ENCODE data around the gene ELMO3.

ELMO3 gene

GRCh38 chr16:67238278-67238575 is 39.3 kb downstream of the ELMO3 start:
- no peaks in the 10 kb centered on the region for H3K27me3 ChIP-seq (ENCODE audit: control insufficient read depth in 3 of 3, insufficient read depth in 3 of 3, low read depth in 1 of 3, low read length in 3 of 3)
- H3K4ac ChIP-seq (ENCODE audit: low read length): no peak overlapping the region
- no CpG with 5 or more reads among the region's 3 CpGs for WGBS, 2 donors (ENCODE audit: extremely low coverage in 2 of 2, insufficient read length in 2 of 2, insufficient replicate concordance in 1 of 2)
- H2BK120ac ChIP-seq (ENCODE audit: low read depth, low read length): no peak overlapping the region
- no peak overlapping the region for H2AFZ ChIP-seq (ENCODE audit: low read length)
- no peak overlapping the region for H4K91ac ChIP-seq (ENCODE audit: low read depth, low read length, poor library complexity)
- H3K79me1 ChIP-seq (ENCODE audit: low read depth, low read length): no peaks in the 10 kb centered on the region
- H4K8ac ChIP-seq (ENCODE audit: low read depth, low read length): no peak overlapping the region
- H2BK12ac ChIP-seq (ENCODE audit: low read length): no peak overlapping the region
- DNase-seq (ENCODE audit: low spot score): no peak
- H3K4me2 ChIP-seq (ENCODE audit: insufficient read depth, low read length, poor library complexity, severe bottlenecking): no peak overlapping the region
- no peak overlapping the region for H3K9ac ChIP-seq (ENCODE audit: low read depth, low read length, poor library complexity)
- peaks cover 4 to 9% of the 10 kb centered on the region in 2 donors for H3K4me1 ChIP-seq (ENCODE audit: control insufficient read depth in 2 of 2, insufficient read depth in 1 of 2, low read depth in 1 of 2, low read length in 2 of 2)
- no peak overlapping the region for H3K27ac ChIP-seq (replicated peaks; ENCODE audit: low read length)
- peaks cover 13 to 59% of the 10 kb centered on the region in 2 donors for H3K36me3 ChIP-seq (replicated peaks in 1 of 2; ENCODE audit: control insufficient read depth in 2 of 2, insufficient read depth in 2 of 2, low read length in 2 of 2)
- H3K4me3 ChIP-seq (ENCODE audit: low read length in 2 of 2): no peak overlapping the region
- H3K18ac ChIP-seq (ENCODE audit: low read length): no peak overlapping the region
- H3K9me3 ChIP-seq (replicated peaks in 1 of 2; ENCODE audit: control insufficient read depth in 2 of 2, insufficient read depth in 1 of 2, low read depth in 1 of 2, low read length in 2 of 2): no peaks in the 10 kb centered on the region
- H3K14ac ChIP-seq (ENCODE audit: low read length): no peak overlapping the region
- H3K23ac ChIP-seq (ENCODE audit: low read depth, low read length, poor library complexity): no peak overlapping the region
- no peak overlapping the region for H2BK5ac ChIP-seq (ENCODE audit: low read length)
- H2BK15ac ChIP-seq (ENCODE audit: low read length): no peak overlapping the region
- no peak overlapping the region for H2AK5ac ChIP-seq (ENCODE audit: low read depth, low read length)

DNA sequence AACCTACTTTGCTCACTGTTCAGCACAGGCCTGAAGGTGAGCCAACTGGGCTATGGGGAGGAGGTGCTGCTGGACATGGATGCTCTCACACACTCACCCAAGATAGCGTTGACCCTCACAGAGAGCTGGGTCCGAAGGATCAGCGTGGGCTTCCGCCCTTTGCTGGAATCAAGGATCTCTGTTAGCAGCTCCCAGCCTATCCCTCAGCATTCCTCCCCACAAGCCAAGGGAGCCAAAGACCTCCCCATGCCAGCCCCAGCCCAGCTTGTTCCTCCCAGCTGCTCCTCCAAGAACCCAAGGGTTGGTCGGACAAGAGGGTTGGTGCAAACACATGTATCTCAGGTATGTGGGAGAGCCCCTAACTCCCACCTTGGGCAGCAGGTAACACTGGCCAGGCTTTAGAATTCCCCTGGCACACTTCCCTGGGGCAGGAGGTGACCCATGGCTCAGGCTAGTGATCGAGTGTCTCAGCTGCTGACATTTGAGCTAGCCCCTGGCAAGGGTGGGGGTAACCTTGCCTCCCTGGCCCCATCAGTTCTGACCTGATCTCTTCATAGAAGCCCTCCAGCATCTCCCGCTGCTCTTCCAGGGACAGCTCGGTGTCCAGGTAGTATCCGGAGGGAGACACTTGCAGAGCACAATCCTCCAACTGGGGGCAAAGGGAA is 40.0 kb downstream of the ELMO3 start:
- Histone ChIP-seq H4K8ac (ENCODE audit: low read depth, low read length) (no peak overlapping the region), H3K4ac (ENCODE audit: low read length) (no peak overlapping the region), H4K91ac (ENCODE audit: low read depth, low read length, poor library complexity) (no peak overlapping the region), H3K79me1 (ENCODE audit: low read depth, low read length) (no peaks in the 10 kb centered on the region), H3K23ac (ENCODE audit: low read depth, low read length, poor library complexity) (no peak overlapping the region), H3K4me2 (ENCODE audit: insufficient read depth, low read length, poor library complexity, severe bottlenecking) (no peak overlapping the region), H2BK15ac (ENCODE audit: low read length) (no peak overlapping the region), H3K9ac (ENCODE audit: low read depth, low read length, poor library complexity) (no peak overlapping the region), H3K9me3 (replicated peaks in 1 of 2; ENCODE audit: control insufficient read depth in 2 of 2, insufficient read depth in 1 of 2, low read depth in 1 of 2, low read length in 2 of 2) (no peaks in the 10 kb centered on the region), H2AK5ac (ENCODE audit: low read depth, low read length) (no peak overlapping the region), H3K4me3 (ENCODE audit: low read length in 2 of 2) (no peak overlapping the region), H3K4me1 (ENCODE audit: control insufficient read depth in 2 of 2, insufficient read depth in 1 of 2, low read depth in 1 of 2, low read length in 2 of 2) (peaks cover 4 to 9% of the 10 kb centered on the region in 2 donors), H2BK120ac (ENCODE audit: low read depth, low read length) (no peak overlapping the region), H3K27me3 (ENCODE audit: control insufficient read depth in 3 of 3, insufficient read depth in 3 of 3, low read depth in 1 of 3, low read length in 3 of 3) (no peaks in the 10 kb centered on the region), H3K27ac (replicated peaks; ENCODE audit: low read length) (no peak overlapping the region), H2AFZ (ENCODE audit: low read length) (no peak overlapping the region), H3K14ac (ENCODE audit: low read length) (no peak overlapping the region), H2BK12ac (ENCODE audit: low read length) (no peak overlapping the region), H3K36me3 (replicated peaks in 1 of 2; ENCODE audit: control insufficient read depth in 2 of 2, insufficient read depth in 2 of 2, low read length in 2 of 2) (peaks cover 10 to 53% of the 10 kb centered on the region in 2 donors), H3K18ac (ENCODE audit: low read length) (no peak overlapping the region), H2BK5ac (ENCODE audit: low read length) (no peak overlapping the region)
- DNase-seq (ENCODE audit: low spot score): no peak
- no CpG with 5 or more reads among the region's 9 CpGs for WGBS, 2 donors (ENCODE audit: extremely low coverage in 2 of 2, insufficient read length in 2 of 2, insufficient replicate concordance in 1 of 2)

DNA sequence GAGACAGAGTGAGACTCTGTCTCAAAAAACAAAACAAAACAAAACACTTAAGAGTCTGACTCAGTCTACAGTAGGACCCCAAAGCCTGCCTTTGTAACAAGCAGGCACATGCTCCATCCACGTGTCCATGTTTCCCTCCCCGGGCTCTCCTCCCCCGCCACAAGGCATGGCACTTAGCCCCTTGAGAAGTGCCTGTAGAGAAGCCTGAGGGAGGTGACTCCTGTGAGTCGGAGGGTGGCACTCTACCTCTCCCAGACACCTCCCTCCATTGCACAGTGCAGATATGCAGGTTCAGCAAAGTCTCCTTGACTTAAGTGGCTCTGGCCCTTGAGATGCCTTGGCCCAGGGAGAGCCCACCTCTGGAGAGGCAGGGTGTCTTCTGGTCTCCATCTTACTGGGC is 41.6 kb downstream of the ELMO3 start:
- Histone ChIP-seq H4K91ac (ENCODE audit: low read depth, low read length, poor library complexity) (no peak overlapping the region), H3K36me3 (replicated peaks in 1 of 2; ENCODE audit: control insufficient read depth in 2 of 2, insufficient read depth in 2 of 2, low read length in 2 of 2) (peaks cover 10 to 41% of the 10 kb centered on the region in 2 donors), H3K79me1 (ENCODE audit: low read depth, low read length) (no peaks in the 10 kb centered on the region), H2AK5ac (ENCODE audit: low read depth, low read length) (no peak overlapping the region), H3K9ac (ENCODE audit: low read depth, low read length, poor library complexity) (no peak overlapping the region), H3K23ac (ENCODE audit: low read depth, low read length, poor library complexity) (no peak overlapping the region), H3K4me1 (ENCODE audit: control insufficient read depth in 2 of 2, insufficient read depth in 1 of 2, low read depth in 1 of 2, low read length in 2 of 2) (peaks cover 11 to 14% of the 10 kb centered on the region in 2 donors), H3K14ac (ENCODE audit: low read length) (no peak overlapping the region), H2BK5ac (ENCODE audit: low read length) (peak overlapping the region; percentile 88), H3K4me2 (ENCODE audit: insufficient read depth, low read length, poor library complexity, severe bottlenecking) (no peak overlapping the region), H4K8ac (ENCODE audit: low read depth, low read length) (no peak overlapping the region), H3K27ac (replicated peaks; ENCODE audit: low read length) (no peak overlapping the region), H2BK15ac (ENCODE audit: low read length) (no peak overlapping the region), H3K4ac (ENCODE audit: low read length) (no peak overlapping the region), H3K27me3 (ENCODE audit: control insufficient read depth in 3 of 3, insufficient read depth in 3 of 3, low read depth in 1 of 3, low read length in 3 of 3) (no peaks in the 10 kb centered on the region), H2AFZ (ENCODE audit: low read length) (no peak overlapping the region), H3K4me3 (ENCODE audit: low read length in 2 of 2) (no peak overlapping the region), H3K9me3 (replicated peaks in 1 of 2; ENCODE audit: control insufficient read depth in 2 of 2, insufficient read depth in 1 of 2, low read depth in 1 of 2, low read length in 2 of 2) (no peaks in the 10 kb centered on the region), H2BK12ac (ENCODE audit: low read length) (no peak overlapping the region), H3K18ac (ENCODE audit: low read length) (no peak overlapping the region), H2BK120ac (ENCODE audit: low read depth, low read length) (no peak overlapping the region)
- DNase-seq (ENCODE audit: low spot score): no peak
- no CpG with 5 or more reads among the region's 4 CpGs for WGBS, 2 donors (ENCODE audit: extremely low coverage in 2 of 2, insufficient read length in 2 of 2, insufficient replicate concordance in 1 of 2)

GRCh38 chr16:67241008-67241900 is 42.3 kb downstream of the ELMO3 start:
- Histone ChIP-seq H2AFZ (ENCODE audit: low read length) (no peak overlapping the region), H4K8ac (ENCODE audit: low read depth, low read length) (no peak overlapping the region), H3K4me1 (ENCODE audit: control insufficient read depth in 2 of 2, insufficient read depth in 1 of 2, low read depth in 1 of 2, low read length in 2 of 2) (peaks cover 14 to 17% of the 10 kb centered on the region in 2 donors), H4K91ac (ENCODE audit: low read depth, low read length, poor library complexity) (no peak overlapping the region), H3K4ac (ENCODE audit: low read length) (no peak overlapping the region), H3K27me3 (ENCODE audit: control insufficient read depth in 3 of 3, insufficient read depth in 3 of 3, low read depth in 1 of 3, low read length in 3 of 3) (no peaks in the 10 kb centered on the region), H2BK15ac (ENCODE audit: low read length) (no peak overlapping the region), H3K4me3 (ENCODE audit: low read length in 2 of 2) (no peak overlapping the region), H2BK120ac (ENCODE audit: low read depth, low read length) (no peak overlapping the region), H3K79me1 (ENCODE audit: low read depth, low read length) (no peaks in the 10 kb centered on the region), H3K14ac (ENCODE audit: low read length) (no peak overlapping the region), H3K9ac (ENCODE audit: low read depth, low read length, poor library complexity) (peak overlapping the region; percentile 31), H3K36me3 (replicated peaks in 1 of 2; ENCODE audit: control insufficient read depth in 2 of 2, insufficient read depth in 2 of 2, low read length in 2 of 2) (peaks cover 8 to 33% of the 10 kb centered on the region in 2 donors), H2BK5ac (ENCODE audit: low read length) (no peak overlapping the region), H2BK12ac (ENCODE audit: low read length) (no peak overlapping the region), H3K23ac (ENCODE audit: low read depth, low read length, poor library complexity) (peak overlapping the region; percentile 39), H3K18ac (ENCODE audit: low read length) (no peak overlapping the region), H3K4me2 (ENCODE audit: insufficient read depth, low read length, poor library complexity, severe bottlenecking) (no peak overlapping the region), H2AK5ac (ENCODE audit: low read depth, low read length) (no peak overlapping the region), H3K27ac (replicated peaks; ENCODE audit: low read length) (no peak overlapping the region), H3K9me3 (replicated peaks in 1 of 2; ENCODE audit: control insufficient read depth in 2 of 2, insufficient read depth in 1 of 2, low read depth in 1 of 2, low read length in 2 of 2) (no peaks in the 10 kb centered on the region)
- no CpG with 5 or more reads among the region's 10 CpGs for WGBS, 2 donors (ENCODE audit: extremely low coverage in 2 of 2, insufficient read length in 2 of 2, insufficient replicate concordance in 1 of 2)
- DNase-seq (ENCODE audit: low spot score): no peak
